HCT116 (cell line): ENCODE results near the gene CCL18. TPM values are rescaled to one million over a fixed set of nuclear protein-coding genes. Genes with fewer than 3 reads are reported as not detected.
"Not testable (repeated sequence)": the region's sequence is repeated elsewhere in the genome, so short reads cannot be mapped to it uniquely, and the experiment has no call there.

Experiments
- ATAC-seq: fragments of 200-7000 bp; cut with Tn5 transposase; 2 replicates; pipeline ENCODE4 v1.9.1; 2020; ENCODE audit warnings: mild to moderate bottlenecking, moderate library complexity
- BruUV-seq: library from RNA; stranded (reverse); fragments of 400-500 nt; replicated peaks from 2 replicates; lab custom pipeline; 2021; lab: Mats Ljungman, UMichigan
- CTCF ChIA-PET: fragments of 300-600 bp; sonication (Branson Sonifier 250); formaldehyde crosslinking; loops from one replicate; lab custom pipeline; 2021; ENCODE audit warnings: antibody characterized with exemption; lab: Charles Lee
- POLR2A ChIA-PET: fragments of 300-600, 350-600 bp; sonication (Branson Sonifier 250); formaldehyde crosslinking; loops from one replicate; lab custom pipeline; 2021; ENCODE audit warnings: antibody characterized with exemption; lab: Charles Lee
- RAD21 ChIA-PET, 2 experiments: fragments of 300-600 bp; sonication (Branson Sonifier 250); formaldehyde crosslinking; loops; one replicate each; lab custom pipeline; 2023; ENCODE audit warnings: low total read pairs in 2 of 2; ENCODE audit not compliant: uncharacterized antibody in 2 of 2, unreplicated experiment in 2 of 2, low non-redundant PET in 1 of 2; lab: Charles Lee
- DNase-seq: peaks from one replicate; pipeline ENCODE4 v3.0.0-alpha.2; 2010; ENCODE audit warnings: low read depth, low spot score
- H2AFZ ChIP-seq: fragments of 200-600 bp; shearing (Covaris generic), sonication (generic); 2 replicates; pipeline ENCODE4 v1.6.1; 2017; ENCODE audit warnings: low read depth, mixed run types, mixed read lengths, antibody characterized with exemption, low read length; ENCODE audit not compliant: poor library complexity, severe bottlenecking
- H3K27ac ChIP-seq: 2 replicates; pipeline ENCODE4 v1.5.1; 2012; ENCODE audit warnings: low read depth, low read length
- H3K27me3 ChIP-seq: fragments of 200-600 bp; sonication (generic); 2 replicates; pipeline ENCODE4 v1.6.1; 2016; ENCODE audit warnings: mixed run types, low read length, mixed read lengths; ENCODE audit not compliant: insufficient read depth
- H3K36me3 ChIP-seq, 2 experiments: fragments of 200-500 bp in 1 of 2; fragments of 200-600 bp in 1 of 2; sonication (Bioruptor generic) in 1 of 2; sonication (generic) in 1 of 2; 2 replicates each; pipeline versions ENCODE4 v1.5.1 to v1.6.1; 2014 to 2016; ENCODE audit warnings: low read length in 2 of 2, inconsistent platforms in 1 of 2, mixed read lengths in 1 of 2, mixed run types in 1 of 2; ENCODE audit not compliant: insufficient read depth in 2 of 2, control insufficient read depth in 1 of 2
- H3K4me1 ChIP-seq, 2 experiments: fragments of 200-600 bp in 1 of 2; sonication (generic) in 1 of 2; 2 replicates each; pipeline versions ENCODE4 v1.5.1 to v1.6.1; 2012 to 2017; ENCODE audit warnings: low read length in 2 of 2, inconsistent platforms in 1 of 2, mild to moderate bottlenecking in 1 of 2, mixed read lengths in 1 of 2, mixed run types in 1 of 2, moderate library complexity in 1 of 2; ENCODE audit not compliant: insufficient read depth in 2 of 2, control insufficient read depth in 1 of 2
- H3K4me2 ChIP-seq: fragments of 200-600 bp; sonication (generic); 2 replicates; pipeline ENCODE4 v1.6.1; 2017; ENCODE audit warnings: mixed run types, low read length, mixed read lengths
- H3K4me3 ChIP-seq, 2 experiments: fragments of 200-600 bp in 1 of 2; sonication (generic) in 1 of 2; replicated peaks in 1 of 2; 2 replicates each; pipeline ENCODE4 v1.5.1; 2011 to 2016; ENCODE audit warnings: low read length in 2 of 2, control low read depth in 1 of 2, low read depth in 1 of 2, mild to moderate bottlenecking in 1 of 2, mixed read lengths in 1 of 2, mixed run types in 1 of 2
- H3K79me2 ChIP-seq: fragments of 200-600 bp; sonication (generic); 2 replicates; pipeline ENCODE4 v1.6.1; 2017; ENCODE audit warnings: mild to moderate bottlenecking, mixed run types, low read length, moderate library complexity, mixed read lengths; ENCODE audit not compliant: insufficient read depth
- H3K9ac ChIP-seq: fragments of 200-600 bp; sonication (generic); 2 replicates; pipeline ENCODE4 v1.6.1; 2016; ENCODE audit warnings: low read length, mixed read lengths
- H3K9me2 ChIP-seq: fragments of 200-600 bp; sonication (generic), shearing (Covaris generic); 2 replicates; pipeline ENCODE4 v1.6.1; 2017; ENCODE audit warnings: mixed run types, mild to moderate bottlenecking, moderate library complexity; ENCODE audit not compliant: insufficient read depth
- H3K9me3 ChIP-seq, 2 experiments: fragments of 200-500 bp in 1 of 2; fragments of 200-600 bp in 1 of 2; sonication (Bioruptor generic) in 1 of 2; sonication (generic) in 1 of 2; 2 replicates each; pipeline ENCODE4 v1.6.1; 2014 to 2017; ENCODE audit warnings: low read length in 2 of 2, mixed read lengths in 2 of 2, inconsistent platforms in 1 of 2, low read depth in 1 of 2, mild to moderate bottlenecking in 1 of 2, mixed run types in 1 of 2, moderate library complexity in 1 of 2; ENCODE audit not compliant: control insufficient read depth in 1 of 2, insufficient read depth in 1 of 2
- H4K20me1 ChIP-seq: fragments of 200-600 bp; sonication (generic), shearing (Covaris generic); 2 replicates; pipeline ENCODE4 v1.6.1; 2017; ENCODE audit warnings: mixed run types, mild to moderate bottlenecking, moderate library complexity; ENCODE audit not compliant: insufficient read depth
- CTCF ChIP-seq, 3 experiments: fragments of 200-600 bp in 1 of 3; sonication (generic) in 1 of 3; IDR thresholded peaks in 2 of 3; conservative IDR thresholded peaks in 1 of 3; 2 replicates each; pipeline ENCODE4 v1.5.1; 2012 to 2017; ENCODE audit warnings: low read depth in 2 of 3, low read length in 2 of 3, antibody characterized with exemption in 1 of 3, borderline replicate concordance in 1 of 3, control low read depth in 1 of 3, mild to moderate bottlenecking in 1 of 3, mixed read lengths in 1 of 3, mixed run types in 1 of 3, moderate library complexity in 1 of 3; ENCODE audit not compliant: insufficient read depth in 1 of 3
- FOSL1 ChIP-seq: IDR thresholded peaks from 2 replicates; pipeline ENCODE4 v1.6.1; 2012; ENCODE audit warnings: low read depth
- POLR2A ChIP-seq: IDR thresholded peaks from 2 replicates; pipeline ENCODE4 v1.7.0; 2011; ENCODE audit warnings: borderline replicate concordance; ENCODE audit not compliant: insufficient read depth, insufficient read length; ENCODE audit errors: extremely low read depth
- TCF7L2 ChIP-seq: IDR thresholded peaks from 2 replicates; pipeline ENCODE4 v1.7.0; 2011; ENCODE audit warnings: borderline replicate concordance, inconsistent platforms; ENCODE audit not compliant: insufficient read depth, insufficient read length; ENCODE audit errors: extremely low read depth
- YY1 ChIP-seq: IDR thresholded peaks from 2 replicates; pipeline ENCODE4 v1.6.1; 2011; ENCODE audit warnings: low read length, low read depth, moderate library complexity, mild to moderate bottlenecking; ENCODE audit not compliant: insufficient replicate concordance; ENCODE audit errors: extremely low read depth
- ZBTB33 ChIP-seq: IDR thresholded peaks from 2 replicates; pipeline ENCODE4 v1.6.1; 2011; ENCODE audit warnings: mild to moderate bottlenecking, low read length, moderate library complexity; ENCODE audit not compliant: insufficient replicate concordance; ENCODE audit errors: extremely low read depth
- ZFX ChIP-seq: fragments of 450-650 bp; IDR thresholded peaks from 2 replicates; pipeline ENCODE4 v1.6.1; 2017
- intact Hi-C: fragments of 100-400 bp; cut with micrococcal nuclease; formaldehyde crosslinking; loops from 2 replicates; pipeline ENCODE4 v1.10.0; 2022
- total RNA-seq: library from RNA; stranded (reverse); gene quantifications from one replicate; pipeline ENCODE4 v1.2.1, GENCODE V29; 2021; ENCODE audit not compliant: unreplicated experiment

The CCL18 gene
- total RNA-seq, 1 experiment from 2014 or later: not detected

GRCh38 chr17:36092230-36092629, 28.2 kb downstream of the CCL18 start:
- Histone ChIP-seq H3K27me3 (0 out of 2 replicates have a peak, but pooled peaks cover 4% of the 10 kb centered on the region), H3K4me3 (no peak overlapping the region), H3K9ac (no peak overlapping the region), H2AFZ (no peak overlapping the region), H4K20me1 (no peaks in the 10 kb centered on the region), H3K36me3 (no peaks in the 10 kb centered on the region)
- RAD21 ChIA-PET: no interaction called here
- no TSS peak for BruUV-seq
- intact Hi-C loops: no loop called here
- TF ChIP-seq YY1: no peak
- TF ChIP-seq, all 23 proteins: peak for 0
- DNase-seq (no peak), ATAC-seq (no peak)
- H3K27ac ChIP-seq: no peak overlapping the region
- POLR2A ChIA-PET: no interaction called here
- no peaks in the 10 kb centered on the region for H3K79me2 ChIP-seq
- H3K9me3 ChIP-seq: no peaks in the 10 kb centered on the region
- no peaks in the 10 kb centered on the region for H3K9me2 ChIP-seq
- CTCF ChIA-PET: interaction anchor here (1.6 kb wide), 1 partner anchor 20 kb away, joined by 5 read pairs; no protein-coding TSS in a partner anchor
- H3K4me2 ChIP-seq: no peak overlapping the region
- H3K4me1 ChIP-seq: no peaks in the 10 kb centered on the region

- ATAC-seq, H2AFZ ChIP-seq, H3K4me1 ChIP-seq, BruUV-seq, intact Hi-C loops, H3K27me3 ChIP-seq, H3K9me3 ChIP-seq, H3K4me2 ChIP-seq, H4K20me1 ChIP-seq, H3K79me2 ChIP-seq, DNase-seq, H3K9ac ChIP-seq, POLR2A ChIA-PET, H3K4me3 ChIP-seq, H3K27ac ChIP-seq, H3K36me3 ChIP-seq, RAD21 ChIA-PET, H3K9me2 ChIP-seq: not testable (repeated sequence)
- CTCF ChIA-PET: interaction anchor here (1.6 kb wide), 1 partner anchor 20 kb away, joined by 5 read pairs; no protein-coding TSS in a partner anchor
These were observed 28.6 kb downstream of the CCL18 start for GRCh38 chr17:36092715-36093114.

GRCh38 chr17:36094232-36094631, 30.2 kb downstream of the CCL18 start:
- no peak overlapping the region for H2AFZ ChIP-seq
- H3K4me3 ChIP-seq: no peak overlapping the region
- DNase-seq: no peak
- H3K4me2 ChIP-seq: no peak overlapping the region
- no peaks in the 10 kb centered on the region for H3K79me2 ChIP-seq
- RAD21 ChIA-PET: no interaction called here
- TF ChIP-seq CTCF (IDR thresholded peaks at IDR 0.05 in 2 of 3, conservative IDR thresholded peaks at IDR 0.05 in 1 of 3; ENCODE audit: borderline replicate concordance in 1 of 3, insufficient read depth in 1 of 3, low read depth in 2 of 3, low read length in 2 of 3) (no peak), TCF7L2 (no peak), FOSL1 (no peak), POLR2A (no peak), ZBTB33 (no peak), ZFX (no peak), YY1 (no peak)
- ATAC-seq: no peak
- no peak overlapping the region for H3K27ac ChIP-seq
- no peaks in the 10 kb centered on the region for H3K9me3 ChIP-seq
- intact Hi-C loops: no loop called here
- BruUV-seq: no TSS peak
- no peaks in the 10 kb centered on the region for H3K36me3 ChIP-seq
- H3K4me1 ChIP-seq: no peaks in the 10 kb centered on the region
- no peaks in the 10 kb centered on the region for H4K20me1 ChIP-seq
- no peak overlapping the region for H3K9ac ChIP-seq
- no peaks in the 10 kb centered on the region for H3K9me2 ChIP-seq
- POLR2A ChIA-PET: no interaction called here
- CTCF ChIA-PET: no interaction called here
- 0 out of 2 replicates have a peak, but pooled peaks cover 4% of the 10 kb centered on the region for H3K27me3 ChIP-seq
